HG03139 (cell line): ENCODE measurements around the gene STAT2.
"Not testable (repeated sequence)": the region's sequence is repeated elsewhere in the genome, so short reads cannot be mapped to it uniquely, and the experiment has no call there.

Source experiments
- ATAC-seq: cut with Tn5 transposase; IDR thresholded peaks from one replicate; pipeline ENCODE4 v1.9.1; 2021; ENCODE audit not compliant: unreplicated experiment

STAT2 gene

DNA sequence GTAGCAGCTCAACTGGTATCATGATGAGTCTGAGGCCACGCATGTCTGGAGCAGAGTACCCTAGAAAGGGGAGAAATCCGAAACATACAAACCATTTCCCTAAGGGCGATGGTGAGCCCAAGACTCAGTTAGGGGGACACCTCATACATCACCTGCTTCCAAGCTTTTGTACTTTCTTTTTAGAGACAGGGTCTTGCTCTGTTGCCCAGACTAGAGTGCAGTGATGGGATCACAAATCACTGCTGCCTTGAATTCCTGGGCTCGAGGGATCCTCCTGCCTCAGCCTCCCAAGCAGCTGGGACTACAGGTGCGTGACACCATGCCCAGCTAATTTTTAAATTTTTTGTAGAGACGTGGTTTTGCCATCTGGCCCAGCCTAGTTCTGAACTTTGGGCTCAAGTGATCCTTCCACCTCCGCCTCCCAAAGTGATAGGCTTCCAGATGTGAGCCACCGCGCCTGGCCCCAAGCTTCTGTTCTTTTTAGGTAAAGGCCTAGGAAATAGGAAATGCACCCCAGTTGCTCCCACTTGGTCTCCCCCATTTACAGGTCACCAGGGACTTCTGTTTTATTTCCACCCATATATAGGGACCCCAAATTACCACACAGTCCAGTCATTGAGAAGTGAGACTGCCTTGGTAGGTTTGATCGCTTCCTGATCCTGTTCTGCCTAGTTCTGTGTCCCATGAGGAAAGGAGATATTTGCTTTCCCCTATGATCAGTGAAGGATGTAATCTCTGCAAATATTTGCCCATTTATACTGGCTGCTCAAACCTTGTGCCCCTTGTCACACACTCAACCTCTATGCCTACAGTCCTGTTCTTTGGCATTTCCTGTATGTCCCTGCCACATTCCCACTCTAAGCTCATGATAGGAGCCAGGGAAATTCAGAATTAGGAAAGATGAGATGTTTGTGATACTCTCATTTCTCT, 2.5 kb upstream of the STAT2 start, which contains the start of gene APOF:
Gene APOF, minus strand, starts transcription at position 728 of the 930 bp plus-strand sequence. Its CDS starts 112 bp downstream, at position 616.
- no peak for ATAC-seq

- ATAC-seq, result no peak
These were observed 1.7 kb upstream of the STAT2 start for GRCh38 chr12:56361487-56362129.

GRCh38 chr12:56358836-56359532, 923 bp downstream of the STAT2 start:
- no peak for ATAC-seq

DNA sequence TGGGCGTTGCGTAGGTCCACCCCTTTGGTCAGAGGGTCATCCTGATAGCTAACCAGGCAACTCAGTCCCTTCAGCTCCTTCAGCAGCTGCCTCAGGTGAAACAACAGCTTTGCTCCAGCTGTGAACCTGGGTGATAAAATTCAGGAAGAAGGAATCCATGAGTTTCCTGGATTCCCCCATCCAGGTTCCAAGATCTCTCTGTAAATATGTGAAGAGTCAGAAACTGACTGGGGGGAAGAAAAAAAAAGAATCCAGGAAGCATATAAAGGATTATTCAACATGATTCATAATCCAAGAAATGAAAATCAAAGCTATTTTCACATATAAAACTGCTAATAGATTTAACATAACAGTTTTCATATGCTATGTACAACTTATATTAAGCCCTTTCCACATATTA, 8.6 kb downstream of the STAT2 start:
- ATAC-seq, result no peak

DNA sequence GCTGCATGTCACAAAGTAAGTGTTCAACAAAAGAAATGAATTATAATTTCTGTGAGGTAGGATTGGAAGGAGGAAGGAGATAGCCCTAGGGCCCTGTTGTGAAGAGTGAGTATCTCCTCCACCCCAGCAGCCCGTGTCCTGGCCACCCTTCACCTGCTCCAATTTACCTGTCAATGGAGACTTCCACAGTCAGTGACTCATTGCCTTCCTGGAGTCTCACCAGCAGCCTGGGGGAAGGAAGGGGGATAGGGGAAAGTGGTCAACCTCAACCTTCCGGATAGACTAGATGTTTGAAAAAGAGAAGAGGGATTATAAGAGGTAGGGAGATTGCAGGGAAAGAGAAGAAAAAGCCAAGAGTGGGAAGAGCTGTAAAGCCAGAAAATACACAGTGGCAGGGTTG, 9.2 kb downstream of the STAT2 start:
- ATAC-seq, result no peak

- ATAC-seq, result no peak
These were observed 11.1 kb downstream of the STAT2 start for GRCh38 chr12:56348776-56349175.

- not testable (repeated sequence) for ATAC-seq
These were observed 12.7 kb downstream of the STAT2 start for GRCh38 chr12:56347255-56347654.

GRCh38 chr12:56346675-56347074, 13.2 kb downstream of the STAT2 start:
- no peak for ATAC-seq

DNA sequence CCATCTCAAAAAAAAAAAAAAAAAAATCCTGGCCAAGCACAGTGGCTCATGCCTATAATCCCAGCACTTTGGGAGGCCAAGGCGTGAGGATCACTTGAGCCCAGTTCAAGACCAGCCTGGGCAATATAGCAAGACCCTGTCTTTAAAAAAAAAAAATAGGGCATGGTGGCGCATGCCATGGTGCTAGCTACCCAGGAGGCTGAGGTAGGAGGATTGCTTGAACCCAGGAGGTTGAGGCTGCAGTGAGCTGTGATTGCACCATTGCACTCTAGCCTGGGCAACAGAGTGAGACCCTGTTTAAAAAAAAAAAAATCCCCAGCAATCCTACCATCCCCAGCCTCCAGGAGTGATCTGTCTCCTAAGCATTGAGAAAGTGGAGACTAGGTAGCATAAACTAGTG, 17.6 kb downstream of the STAT2 start:
- not testable (repeated sequence) for ATAC-seq

DNA sequence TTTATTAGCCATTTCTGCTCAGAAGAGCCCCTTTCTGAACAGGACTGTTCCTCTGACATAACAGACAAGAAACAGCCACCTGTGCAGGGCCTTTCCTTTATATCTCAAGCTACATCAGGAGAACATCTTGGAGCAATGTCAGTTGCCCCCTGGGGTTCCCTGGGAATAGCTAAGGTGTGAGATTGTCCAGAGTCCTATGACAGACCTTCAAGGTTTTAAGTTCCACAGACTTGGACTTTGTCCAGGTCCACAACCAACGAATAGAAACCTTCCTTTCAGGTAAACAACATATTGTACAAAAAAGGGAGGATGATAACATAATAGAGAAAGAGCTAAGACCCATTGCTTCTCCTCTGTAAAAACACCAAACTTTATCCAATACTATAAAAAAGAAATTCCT, 18.3 kb downstream of the STAT2 start:
- no peak for ATAC-seq

- ATAC-seq, result no peak
These were observed 20.8 kb downstream of the STAT2 start for GRCh38 chr12:56339158-56339422.

DNA sequence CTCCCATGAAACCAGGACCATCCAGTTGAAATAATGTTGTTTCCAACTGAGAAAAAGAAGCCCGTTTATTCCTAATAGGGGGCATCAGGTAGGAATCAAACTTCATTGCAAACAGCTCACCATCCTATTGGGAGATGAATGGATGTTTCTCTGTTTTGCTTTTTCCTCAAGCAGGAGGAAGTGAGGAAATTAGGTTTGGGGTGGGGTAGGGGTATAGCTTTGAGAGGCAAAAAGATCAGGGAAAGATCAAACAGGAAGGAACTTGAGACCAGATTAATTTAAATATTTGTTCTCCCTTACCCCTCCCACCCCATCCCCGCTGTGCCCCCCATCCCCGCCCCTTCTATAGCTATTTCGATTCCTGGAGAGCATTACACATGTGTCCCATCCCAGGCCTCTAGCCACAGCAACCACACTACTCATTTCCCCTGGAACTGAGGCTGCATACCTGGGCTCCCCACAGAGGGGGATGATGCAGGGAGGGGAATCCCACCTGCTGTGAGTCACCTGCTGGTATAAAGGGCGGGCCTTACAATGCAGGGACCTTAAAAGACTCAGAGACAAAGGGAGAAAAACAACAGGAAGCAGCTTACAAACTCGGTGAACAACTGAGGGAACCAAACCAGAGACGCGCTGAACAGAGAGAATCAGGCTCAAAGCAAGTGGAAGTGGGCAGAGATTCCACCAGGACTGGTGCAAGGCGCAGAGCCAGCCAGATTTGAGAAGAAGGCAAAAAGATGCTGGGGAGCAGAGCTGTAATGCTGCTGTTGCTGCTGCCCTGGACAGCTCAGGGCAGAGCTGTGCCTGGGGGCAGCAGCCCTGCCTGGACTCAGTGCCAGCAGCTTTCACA, 21.4 kb downstream of the STAT2 start, which contains the start of gene IL23A:
Gene IL23A, plus strand, starts transcription at position 577 of the 850 bp plus-strand sequence. Its CDS starts 161 bp downstream, at position 738.
- ATAC-seq, result no peak

DNA sequence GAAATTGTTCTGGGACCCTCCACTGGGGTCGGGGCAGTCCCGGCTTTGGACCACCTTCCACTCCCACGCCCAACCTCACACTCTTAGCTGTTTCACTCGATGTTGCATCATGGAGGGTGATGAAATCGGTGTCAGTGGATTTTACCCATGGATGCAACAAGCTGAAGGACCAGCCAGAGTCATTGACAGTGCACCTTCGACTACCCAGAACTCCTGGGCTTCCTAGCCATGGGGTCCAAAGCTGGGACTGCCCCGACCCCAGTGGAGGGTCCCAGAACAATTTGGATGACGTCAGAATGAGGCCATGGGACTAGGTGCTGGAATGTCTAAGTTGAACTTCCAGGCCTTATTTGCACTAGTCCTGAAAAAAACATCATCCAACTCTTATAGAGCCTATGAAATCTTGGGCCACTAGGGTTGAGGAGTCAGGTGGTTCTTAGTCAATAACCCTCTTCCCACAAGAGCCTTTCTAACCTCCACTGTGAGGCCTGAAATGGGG, 22.1 kb downstream of the STAT2 start:
- no peak for ATAC-seq

GRCh38 chr12:56336361-56337167, 23.3 kb downstream of the STAT2 start:
- ATAC-seq, result no peak

GRCh38 chr12:56335527-56335926, 24.4 kb downstream of the STAT2 start:
- not testable (repeated sequence) for ATAC-seq

DNA sequence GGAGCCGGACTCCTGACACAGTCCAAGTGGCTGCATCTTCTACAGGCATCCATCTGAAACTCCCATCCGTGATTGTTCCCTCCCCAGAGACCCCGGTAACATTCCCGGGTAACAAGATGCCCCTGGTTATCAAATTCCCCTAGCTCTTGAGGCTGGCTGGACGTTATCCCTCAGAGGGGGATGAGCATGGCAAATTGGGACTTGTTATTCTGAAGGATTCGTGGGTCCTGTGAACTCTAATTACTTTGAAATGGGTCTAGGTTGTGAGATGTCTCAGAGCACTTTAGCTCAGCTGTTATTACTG, 25.5 kb downstream of the STAT2 start:
- ATAC-seq, result no peak

DNA sequence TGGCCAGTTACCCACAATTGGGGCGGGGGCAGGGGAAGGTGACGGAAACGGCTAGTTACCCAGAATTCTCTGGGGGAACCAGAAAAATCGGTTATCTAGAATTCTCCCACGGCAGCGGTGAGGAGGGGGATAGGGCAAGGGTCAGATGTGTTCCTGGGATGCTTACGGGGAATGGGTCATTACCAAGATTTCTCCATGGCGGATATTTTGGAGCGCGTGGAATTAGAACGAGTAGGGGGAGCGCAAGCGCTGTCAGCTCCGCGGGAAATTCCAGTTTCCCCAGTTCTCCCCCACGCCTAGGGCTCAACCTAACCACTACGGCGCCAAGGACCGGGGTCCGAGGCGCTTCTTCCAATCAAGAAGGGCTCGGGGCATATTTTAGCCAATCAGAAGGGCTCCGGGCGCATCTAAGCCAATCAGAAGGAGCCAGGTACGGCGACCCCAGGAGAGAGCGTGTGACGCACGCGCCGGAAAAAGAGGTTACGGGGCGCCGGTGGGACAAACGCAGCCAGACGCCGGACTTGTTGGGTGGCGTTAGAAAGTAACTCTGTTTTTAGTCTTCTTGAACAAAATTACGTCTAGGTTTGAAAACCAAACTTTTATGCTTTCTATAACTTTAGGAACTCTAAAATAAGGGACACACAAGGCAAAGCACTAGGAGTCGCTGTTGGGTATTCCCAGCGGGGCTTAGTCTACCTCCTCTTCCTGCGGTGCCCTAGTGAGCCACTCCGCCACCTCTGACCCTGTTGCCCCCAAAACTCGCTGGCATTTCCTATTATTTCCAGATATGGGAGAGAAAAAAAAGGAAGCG, 26.0 kb downstream of the STAT2 start, which contains the start of gene PAN2:
Gene PAN2, minus strand, starts transcription at position 322 of the 811 bp plus-strand sequence. CDS start 906 bp downstream, outside the sequence.
- peak; percentile 90 for ATAC-seq

- no peak for ATAC-seq
These were observed 26.7 kb downstream of the STAT2 start for GRCh38 chr12:56333197-56333678.
